Measurements from ENCODE around the gene EEF1AKMT3. TPM values are rescaled to one million over a fixed set of nuclear protein-coding genes. Genes with fewer than 3 reads are reported as not detected.

EEF1AKMT3 gene
- total and polyA plus RNA-seq, 12 donors, result 1.1 to 2.6 (median 1.5) TPM

- TF ChIP-seq CTCF (IDR thresholded peaks at IDR 0.05), result no peak
- Histone ChIP-seq H3K9me3 (no peaks in the 10 kb centered on the region), H3K36me3 (peaks cover 0 to 75% (median 0%) of the 10 kb centered on the region in 9 donors), H3K27ac (no peak overlapping the region), H3K4me3 (no peak overlapping the region), H3K27me3 (peaks cover 12 to 73% (median 48%) of the 10 kb centered on the region in 7 donors), H3K4me1 (peaks cover 17 to 29% (median 26%) of the 10 kb centered on the region in 9 donors)
- 76 to 78% methylated on average over 11 of the region's 11 CpGs for WGBS, 2 donors
- intact Hi-C loops (cut with DNase I), result no loop called here
- no peak for DNase-seq
- no peak for ATAC-seq
These were observed 39.5 kb upstream of the EEF1AKMT3 start for GRCh38 chr12:57732726-57733593.

GRCh38 chr12:57733928-57734327, 38.5 kb upstream of the EEF1AKMT3 start:
- TF ChIP-seq CTCF (IDR thresholded peaks at IDR 0.05), result no peak
- intact Hi-C loops (cut with DNase I), result no loop called here
- Histone ChIP-seq H3K27ac (no peak overlapping the region), H3K27me3 (peaks cover 13 to 83% (median 57%) of the 10 kb centered on the region in 7 donors), H3K4me3 (peak overlapping the region in 1 of 10 donors; percentile 1), H3K9me3 (no peaks in the 10 kb centered on the region), H3K4me1 (peaks cover 19 to 38% (median 32%) of the 10 kb centered on the region in 9 donors), H3K36me3 (peaks cover 0 to 70% (median 0%) of the 10 kb centered on the region in 9 donors)
- DNase-seq, result no peak
- WGBS, 2 donors, result 76% methylated on average over 6 of the region's 6 CpGs
- ATAC-seq, result no peak

- Histone ChIP-seq H3K36me3 (peaks cover 0 to 64% (median 0%) of the 10 kb centered on the region in 9 donors), H3K9me3 (no peaks in the 10 kb centered on the region), H3K4me1 (peaks cover 19 to 45% (median 34%) of the 10 kb centered on the region in 9 donors), H3K27me3 (peaks cover 13 to 90% (median 64%) of the 10 kb centered on the region in 7 donors), H3K27ac (peak overlapping the region in 1 of 10 donors; percentile 7), H3K4me3 (peak overlapping the region in 2 of 10 donors; percentile 17 to 53)
- 78% methylated on average over 4 of the region's 4 CpGs for WGBS, 2 donors
- intact Hi-C loops (cut with DNase I), result no loop called here
- DNase-seq, result no peak
- no peak for ATAC-seq
- TF ChIP-seq CTCF (IDR thresholded peaks at IDR 0.05), result no peak
These were observed 37.8 kb upstream of the EEF1AKMT3 start for GRCh38 chr12:57734591-57734990.

- H3K27me3 ChIP-seq, result peaks cover 13 to 93% (median 71%) of the 10 kb centered on the region in 7 donors
- H3K9me3 ChIP-seq, result no peaks in the 10 kb centered on the region
- peaks cover 19 to 51% (median 34%) of the 10 kb centered on the region in 9 donors for H3K4me1 ChIP-seq
- peak overlapping the region; percentile 7 to 56 (median 50) for H3K4me3 ChIP-seq
- H3K36me3 ChIP-seq, result peaks cover 0 to 57% (median 0%) of the 10 kb centered on the region in 9 donors
- H3K27ac ChIP-seq, result peak overlapping the region in 3 of 10 donors; percentile 47 to 77 (median 55)
- no peak for TF ChIP-seq CTCF (IDR thresholded peaks at IDR 0.05)
- ATAC-seq (no peak), DNase-seq (no peak)
- intact Hi-C loops (cut with DNase I), result no loop called here
- WGBS, 2 donors, result 22 to 26% methylated on average over 8 of the region's 8 CpGs
These were observed 37.1 kb upstream of the EEF1AKMT3 start for GRCh38 chr12:57735198-57735855.
